Gastrocnemius medialis (tissue), 4 donors: ENCODE data around the gene HERC3.

Experiments used
- CTCF ChIP-seq, 5 experiments: fragments of 450-650 bp in 3 of 5; fragments of 200-600 bp in 2 of 5; sonication (generic) in 2 of 5; IDR thresholded peaks in 4 of 5; conservative IDR thresholded peaks in 1 of 5; 1 replicate in 4 of 5; 2 replicates in 1 of 5; pipeline ENCODE4 v1.5.1; 2016 to 2019; ENCODE audit warnings: antibody characterized with exemption in 5 of 5, mild to moderate bottlenecking in 3 of 5, moderate library complexity in 3 of 5
- POLR2A ChIP-seq, 2 donors: fragments of 450-650 bp; IDR thresholded peaks; one replicate each; pipeline ENCODE4 v1.6.1; 2017; ENCODE audit warnings: antibody characterized with exemption in 2 of 2, mild to moderate bottlenecking in 2 of 2, moderate library complexity in 2 of 2

GRCh38 chr4:88735564-88735963, 143.3 kb downstream of the HERC3 start:
- TF ChIP-seq POLR2A (IDR thresholded peaks at IDR 0.05) (no peak), CTCF (IDR thresholded peaks at IDR 0.05 in 4 of 5, conservative IDR thresholded peaks at IDR 0.05 in 1 of 5) (no peak)
